Islet of Langerhans (tissue), 1 donor: ENCODE measurements around the gene LPCAT3.

Experiments
- FAIRE-seq: peaks from one replicate; lab custom pipeline; 2011; peaks lifted over from hg19 to GRCh38; lab: Jason Lieb, UNC

LPCAT3 gene

DNA sequence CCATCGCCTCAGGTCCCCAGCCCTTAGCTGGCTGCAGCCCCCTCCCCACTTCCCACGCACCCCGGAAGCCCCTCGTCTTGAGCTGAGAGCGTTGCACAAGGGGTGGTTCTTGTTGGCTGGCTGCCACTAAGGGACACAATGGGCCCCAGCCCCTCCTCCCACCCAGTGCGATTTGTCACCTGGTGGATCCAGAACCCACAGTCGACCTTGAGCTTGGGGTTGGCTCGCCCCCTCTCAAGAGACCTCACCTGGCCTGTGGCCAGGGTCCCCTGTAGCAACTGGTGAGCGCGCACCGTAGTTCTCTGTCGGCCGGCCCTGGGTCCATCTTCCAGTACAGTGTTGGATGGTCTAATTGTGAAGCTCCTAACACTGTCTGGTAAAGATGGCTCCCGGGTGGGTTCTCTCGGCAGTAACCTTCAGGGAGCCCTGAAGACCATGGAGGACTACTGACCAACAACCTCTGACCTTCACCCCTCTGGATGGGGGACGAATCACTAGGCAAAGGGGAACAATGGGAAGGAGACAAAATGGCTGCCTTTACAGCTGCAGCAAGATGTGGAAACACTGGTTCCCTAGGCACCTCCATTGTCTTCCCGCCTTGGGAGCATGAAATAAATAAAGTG lies 54.4 kb downstream of the LPCAT3 start:
- FAIRE-seq = no peak

GRCh38 chr12:6963016-6963731 lies 55.1 kb downstream of the LPCAT3 start:
- no peak for FAIRE-seq

GRCh38 chr12:6962285-6963015 lies 55.8 kb downstream of the LPCAT3 start:
- no peak for FAIRE-seq

DNA sequence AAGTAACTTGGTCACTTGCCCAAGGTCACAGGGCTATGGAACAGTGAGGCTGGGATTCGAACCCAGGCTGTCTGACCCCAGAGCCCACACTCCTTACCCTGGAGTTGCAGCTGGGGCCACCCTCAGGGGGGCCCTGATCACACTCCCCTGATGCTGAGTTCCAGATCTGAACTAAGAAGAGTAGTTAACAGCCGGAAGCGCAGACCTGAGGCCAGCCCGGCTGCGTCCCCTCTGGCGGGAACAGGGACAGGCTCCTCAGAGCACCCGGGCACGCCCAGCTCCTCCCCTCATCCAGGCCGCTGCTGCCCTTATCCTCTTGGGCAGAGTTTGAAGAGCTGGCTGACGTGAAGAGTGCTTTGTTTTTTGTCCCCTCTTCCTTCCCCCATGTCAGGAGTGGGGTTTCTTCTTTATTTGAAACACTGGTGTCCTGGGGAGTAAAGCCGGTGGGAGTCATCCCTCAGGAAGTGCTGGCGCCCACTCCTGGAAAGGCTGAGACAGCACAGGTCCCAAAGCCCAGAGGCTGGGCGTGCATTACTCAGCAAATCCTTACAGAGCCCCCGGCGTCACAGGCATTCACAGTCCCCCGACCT lies 56.5 kb downstream of the LPCAT3 start:
- FAIRE-seq = no peak

DNA sequence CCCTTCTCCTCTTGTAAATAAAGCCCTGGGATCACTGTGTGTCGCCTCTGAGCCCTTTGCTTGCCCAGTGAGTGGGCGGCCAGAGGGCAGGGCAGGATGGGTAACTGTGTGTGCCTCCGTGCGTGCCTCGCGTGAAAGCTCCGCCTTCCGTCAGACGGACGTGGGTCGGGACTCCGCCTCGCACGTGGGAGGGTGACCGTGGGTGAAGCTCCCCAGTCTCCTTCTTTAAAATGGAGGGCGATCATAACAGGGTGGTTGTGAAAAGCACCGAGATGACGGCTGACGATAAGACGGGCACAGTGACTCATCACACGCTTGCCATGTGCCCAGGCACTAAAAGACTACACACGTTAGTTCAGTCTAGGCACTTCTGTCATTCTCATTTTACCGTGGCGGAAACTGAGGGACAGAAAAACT lies 57.0 kb downstream of the LPCAT3 start:
- FAIRE-seq = no peak

DNA sequence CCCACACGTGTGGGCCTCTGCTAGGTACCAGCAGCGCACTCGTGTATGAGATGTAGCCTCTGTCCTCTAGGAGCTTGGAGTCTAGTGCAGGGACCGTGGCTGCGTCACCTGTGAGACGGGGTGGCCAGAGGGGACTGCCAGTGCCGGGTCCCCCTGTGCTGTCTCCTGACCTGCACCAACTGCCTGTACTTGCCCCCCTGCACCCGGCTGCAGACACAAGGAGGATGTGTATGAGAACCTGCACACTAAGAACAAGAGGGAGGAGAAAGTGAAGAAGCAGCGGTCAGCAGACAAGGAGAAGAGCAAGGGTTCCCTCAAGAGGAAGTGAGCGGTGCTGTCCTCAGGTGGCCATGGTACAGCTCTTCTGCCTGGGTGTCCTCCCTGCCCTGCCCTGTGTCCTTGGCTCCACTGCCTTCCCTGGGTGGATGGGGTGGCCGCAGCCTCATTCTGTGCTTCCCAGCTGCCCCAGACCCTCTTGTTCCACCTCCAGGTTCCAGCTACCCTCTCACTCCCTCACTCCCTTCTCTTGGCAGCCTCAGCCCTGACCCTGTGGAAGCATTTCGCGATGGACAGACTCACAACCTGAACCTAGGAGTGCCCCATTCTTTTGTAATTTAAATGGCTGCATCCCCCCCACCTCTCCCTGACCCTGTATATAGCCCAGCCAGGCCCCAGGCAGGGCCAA lies 57.5 kb downstream of the LPCAT3 start:
- no peak for FAIRE-seq

GRCh38 chr12:6959805-6960592 lies 58.3 kb downstream of the LPCAT3 start:
- FAIRE-seq = no peak

GRCh38 chr12:6959058-6959804 lies 59.0 kb downstream of the LPCAT3 start:
- no peak for FAIRE-seq

DNA sequence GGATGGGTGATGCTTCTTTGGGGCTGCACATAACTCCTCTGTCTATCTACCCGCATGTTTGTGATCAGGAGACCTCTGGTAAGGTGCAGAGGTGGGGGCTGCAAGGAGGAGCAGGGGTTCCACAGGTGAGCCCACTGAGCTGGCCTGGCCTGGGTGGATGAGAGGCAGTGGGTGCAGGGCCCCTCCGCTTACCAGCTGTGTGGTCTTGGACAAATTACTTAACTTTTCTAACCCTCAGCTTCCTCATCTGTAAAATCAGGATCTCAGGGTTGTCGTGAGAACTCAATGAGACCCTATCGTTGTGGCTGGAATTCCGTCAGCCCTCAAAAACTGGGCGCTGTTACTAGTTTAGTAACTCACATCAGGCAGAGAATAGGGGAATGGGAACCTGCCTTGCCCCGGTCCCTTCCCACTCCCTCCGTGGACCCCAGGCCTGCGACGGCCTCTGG lies 59.6 kb downstream of the LPCAT3 start:
- FAIRE-seq = no peak

DNA sequence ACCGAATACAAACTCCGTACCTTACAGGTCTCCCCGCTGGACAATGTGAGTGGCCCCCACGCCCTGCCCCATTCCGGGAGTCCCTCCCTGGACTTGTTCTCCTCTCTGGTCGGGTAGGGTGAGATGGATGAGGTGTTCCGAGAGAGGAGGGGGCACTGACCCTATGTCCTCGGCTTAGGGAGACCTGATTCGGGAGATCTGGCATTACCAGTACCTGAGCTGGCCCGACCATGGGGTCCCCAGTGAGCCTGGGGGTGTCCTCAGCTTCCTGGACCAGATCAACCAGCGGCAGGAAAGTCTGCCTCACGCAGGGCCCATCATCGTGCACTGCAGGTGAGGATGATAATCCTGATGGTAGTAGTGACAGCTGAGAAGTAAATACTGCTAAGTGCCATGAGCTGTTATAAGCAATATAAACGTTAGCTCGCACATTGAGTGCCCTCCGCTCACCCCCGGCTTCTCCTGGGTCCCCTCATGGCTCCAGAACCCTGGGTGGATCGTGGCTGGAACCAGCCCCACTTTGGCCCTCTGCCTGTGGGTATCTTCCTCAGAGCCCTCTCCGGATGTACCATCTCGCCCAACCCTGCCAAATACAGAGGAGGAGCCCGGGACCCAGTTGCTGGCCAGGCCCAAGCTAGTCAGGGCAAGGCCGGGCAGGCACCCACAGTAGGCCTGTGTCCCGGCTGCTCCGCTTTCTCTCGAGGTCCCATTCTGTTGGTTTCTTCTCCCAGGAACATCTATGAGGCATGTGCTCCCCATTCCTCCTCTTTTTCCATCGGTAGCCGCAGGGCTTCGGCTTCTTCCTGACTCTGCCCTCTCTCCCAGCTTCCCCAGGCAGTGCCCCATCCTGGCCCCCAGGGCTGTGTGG lies 60.3 kb downstream of the LPCAT3 start:
- no peak for FAIRE-seq

DNA sequence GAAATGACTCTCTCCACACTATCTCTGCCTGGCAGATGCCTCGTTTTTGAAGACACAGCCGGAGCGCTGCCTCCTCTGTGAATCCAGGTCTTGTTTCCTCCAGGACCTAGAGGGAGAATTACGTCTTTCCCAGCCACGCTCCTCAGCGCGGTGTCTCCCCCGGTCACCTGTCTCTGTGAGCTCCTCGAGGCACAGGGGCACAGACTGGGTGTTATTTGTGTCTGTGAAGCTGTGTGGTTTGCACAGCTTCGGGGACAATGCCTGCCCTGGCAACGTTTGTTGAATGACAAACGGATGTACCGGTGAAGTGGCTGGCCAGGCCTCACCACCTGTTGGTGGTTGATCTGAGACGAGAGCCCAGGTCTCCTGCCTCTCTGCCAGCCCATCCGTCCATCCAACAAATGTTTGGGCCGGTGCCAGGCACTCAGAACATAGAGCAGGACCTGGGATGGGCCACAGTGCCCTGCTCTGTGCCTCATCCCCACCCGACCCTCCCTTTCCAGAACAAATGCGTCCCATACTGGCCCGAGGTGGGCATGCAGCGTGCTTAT lies 61.0 kb downstream of the LPCAT3 start:
- FAIRE-seq = no peak

- FAIRE-seq = no peak
Observed at GRCh38 chr12:6956021-6956727, 62.1 kb downstream of the LPCAT3 start.

DNA sequence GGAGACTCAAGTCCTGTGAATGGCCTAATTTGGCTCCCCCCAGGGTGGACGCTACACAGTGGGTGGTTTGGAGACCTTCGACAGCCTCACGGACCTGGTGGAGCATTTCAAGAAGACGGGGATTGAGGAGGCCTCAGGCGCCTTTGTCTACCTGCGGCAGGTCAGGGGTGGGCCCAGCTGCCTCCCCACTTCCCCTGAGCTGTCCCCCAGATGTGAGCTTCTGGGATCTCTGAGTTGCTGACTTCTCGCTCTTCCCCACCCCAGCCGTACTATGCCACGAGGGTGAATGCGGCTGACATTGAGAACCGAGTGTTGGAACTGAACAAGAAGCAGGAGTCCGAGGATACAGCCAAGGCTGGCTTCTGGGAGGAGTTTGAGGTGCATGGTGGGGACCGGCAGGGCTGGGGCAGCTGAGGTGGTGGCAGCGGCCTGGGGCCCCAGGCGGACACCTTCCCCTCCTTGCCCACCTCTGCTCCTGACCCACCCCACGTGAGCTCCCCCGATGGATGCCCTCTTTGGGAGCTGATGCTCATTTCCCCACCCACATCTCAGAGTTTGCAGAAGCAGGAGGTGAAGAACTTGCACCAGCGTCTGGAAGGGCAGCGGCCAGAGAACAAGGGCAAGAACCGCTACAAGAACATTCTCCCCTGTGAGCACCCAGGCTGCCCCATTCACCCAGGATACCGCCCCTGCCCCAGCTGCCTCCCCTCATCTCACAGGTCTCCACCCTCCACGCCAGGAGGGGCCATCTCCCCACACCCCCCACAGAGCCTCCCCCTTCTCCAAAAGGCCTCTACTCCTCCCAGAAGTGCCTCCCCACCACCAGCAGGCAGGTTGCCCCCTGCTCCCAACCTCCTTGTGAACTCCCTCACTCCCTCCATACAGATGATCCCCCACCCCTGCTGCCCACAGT lies 62.9 kb downstream of the LPCAT3 start:
- FAIRE-seq = no peak

GRCh38 chr12:6954316-6955107 lies 63.8 kb downstream of the LPCAT3 start:
- no peak for FAIRE-seq

DNA sequence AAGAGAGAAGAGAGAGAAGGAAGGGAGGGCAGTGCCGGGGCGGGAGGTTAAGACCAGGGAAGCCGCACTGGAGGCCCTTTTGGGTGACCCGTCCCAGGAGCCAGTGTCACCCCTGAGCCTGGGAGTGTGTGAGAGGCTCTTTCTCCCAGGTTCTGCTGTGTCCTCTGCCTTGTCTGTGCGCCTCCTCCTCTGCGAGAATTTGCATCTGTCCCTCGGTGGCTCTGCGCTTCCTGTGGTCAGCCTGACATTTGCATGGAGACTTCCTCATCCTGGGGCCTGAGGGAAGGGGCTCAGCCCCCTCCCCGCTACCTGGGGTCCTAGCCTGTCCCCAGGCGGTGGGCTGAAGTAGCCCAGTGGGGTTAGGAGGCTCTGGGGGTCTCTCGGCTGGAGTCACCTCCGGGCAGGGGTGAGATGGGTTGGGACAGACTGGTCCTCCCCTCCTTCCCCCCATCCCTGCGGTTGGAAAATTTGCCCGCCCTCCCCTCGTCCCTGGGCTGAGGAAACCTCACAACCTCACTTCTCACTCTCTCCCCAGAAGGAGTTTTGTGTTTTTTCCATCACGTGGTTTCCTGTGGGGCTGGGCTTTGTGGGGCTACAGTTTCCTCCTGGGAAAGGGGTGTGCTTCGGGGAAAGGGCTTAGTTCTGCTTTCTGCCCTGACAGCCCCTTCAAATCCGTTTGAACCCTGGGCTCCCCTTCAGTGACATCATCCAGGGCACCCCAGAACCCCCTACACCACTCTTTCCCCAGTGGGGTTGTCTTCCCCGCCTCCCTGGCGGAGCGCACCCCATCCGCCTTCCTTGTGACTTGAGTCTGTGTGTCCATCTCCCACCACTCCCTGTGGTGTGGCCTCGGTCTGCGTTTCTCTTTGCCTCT lies 64.6 kb downstream of the LPCAT3 start:
- no peak for FAIRE-seq
